HG03575 (cell line): ENCODE data around the gene CLSTN1.

Experiments
- ATAC-seq: cut with Tn5 transposase; IDR thresholded peaks from one replicate; pipeline ENCODE4 v1.9.1; 2021; ENCODE audit not compliant: unreplicated experiment, insufficient number of reproducible peaks, low FRiP score; ENCODE audit errors: extremely low read depth

CLSTN1 gene

DNA sequence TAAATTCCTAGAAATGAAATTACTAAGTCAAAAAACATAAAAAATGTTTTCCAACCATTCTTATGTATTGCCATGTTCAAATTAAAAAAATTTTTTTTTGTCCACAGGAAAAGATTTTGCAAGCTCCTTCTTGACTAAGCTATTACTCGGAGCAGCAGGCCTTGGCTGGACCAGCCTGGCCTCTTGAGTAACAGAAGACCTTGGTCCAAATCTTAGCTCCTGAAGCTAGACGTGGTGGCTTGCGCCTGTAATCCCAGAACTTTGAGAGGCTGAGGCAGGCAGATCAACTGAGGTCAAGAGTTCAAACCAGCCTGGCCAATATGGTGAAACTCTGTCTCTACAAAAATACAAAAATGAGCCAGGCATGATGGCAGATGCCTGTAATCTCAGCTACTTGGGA is 77.6 kb downstream of the CLSTN1 start:
- ATAC-seq: no peak

DNA sequence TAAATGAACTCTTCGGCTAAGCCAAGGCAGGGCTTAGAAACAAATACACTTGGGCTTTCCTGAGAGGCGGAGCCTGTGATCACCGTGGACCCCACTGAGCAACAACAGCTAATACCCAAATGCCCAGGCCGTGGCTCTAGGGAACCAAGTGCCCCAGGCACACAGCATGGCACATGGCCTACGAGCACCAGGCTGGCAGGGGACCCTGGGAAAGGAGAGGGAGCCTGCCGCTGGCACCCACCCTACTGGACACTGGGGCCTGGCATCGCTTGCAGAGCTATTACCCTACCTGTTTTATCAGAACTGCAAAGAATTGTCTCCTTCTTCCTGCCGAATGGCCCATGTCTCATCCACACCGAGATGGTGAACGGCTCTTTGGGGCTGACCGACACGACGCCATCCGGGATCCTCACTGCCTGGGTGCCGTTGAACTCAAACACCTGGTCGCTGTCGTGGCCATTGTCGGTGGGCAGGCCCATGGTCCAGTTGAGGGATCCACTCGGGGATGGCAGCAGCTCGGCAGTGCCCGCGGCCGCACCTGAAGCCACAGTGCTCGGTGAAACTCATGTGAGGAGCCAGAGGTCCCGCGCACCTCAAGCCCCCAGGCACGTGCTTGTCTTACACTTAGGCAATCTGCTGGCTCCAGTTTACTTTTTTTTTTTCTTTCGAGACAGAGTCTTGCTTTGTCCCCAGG is 79.5 kb downstream of the CLSTN1 start:
- no peak for ATAC-seq

- ATAC-seq: no peak
Observed at GRCh38 chr1:9737671-9738070, 86.1 kb downstream of the CLSTN1 start.

DNA sequence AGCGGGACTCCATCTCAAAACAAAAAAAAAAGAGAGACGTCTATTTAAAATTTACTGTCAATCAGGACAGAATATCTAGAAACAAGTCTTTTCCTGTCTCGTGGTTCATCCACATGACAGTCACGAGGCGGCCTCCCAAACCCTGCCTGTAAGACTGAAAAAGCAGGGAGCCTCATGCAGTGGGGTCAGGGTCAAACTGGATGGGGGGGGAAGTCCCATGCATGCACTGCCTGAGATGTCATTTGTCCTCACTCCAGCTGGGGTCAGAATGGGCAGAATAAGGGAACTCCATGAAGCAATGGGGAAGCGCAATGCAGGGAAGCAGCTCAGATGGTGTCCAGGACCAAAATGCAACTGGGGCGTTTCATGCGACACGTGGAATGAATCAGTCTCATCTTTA is 86.7 kb downstream of the CLSTN1 start:
- no peak for ATAC-seq

- no peak for ATAC-seq
Observed at GRCh38 chr1:9736241-9736640, 87.5 kb downstream of the CLSTN1 start.

DNA sequence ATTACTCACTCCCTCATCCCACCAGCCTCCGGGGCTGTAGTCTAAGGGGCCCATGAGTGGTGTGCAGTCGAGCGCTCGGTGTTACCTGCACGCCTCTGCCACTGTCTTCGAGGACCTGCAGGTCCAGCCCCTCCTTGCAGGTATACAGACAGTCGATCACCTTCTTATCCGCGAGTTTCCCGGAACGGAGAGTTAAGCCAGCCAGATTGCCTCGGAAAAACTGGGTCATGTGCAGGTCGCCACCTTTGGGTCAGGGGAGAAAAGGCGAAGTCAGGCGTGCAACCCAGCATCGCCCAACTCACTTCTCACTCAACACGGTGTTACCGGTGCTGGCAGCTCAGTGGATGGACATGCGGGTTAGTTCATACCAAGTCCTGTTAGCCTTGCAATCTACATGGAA is 88.0 kb downstream of the CLSTN1 start:
- no peak for ATAC-seq

- ATAC-seq: no peak
Observed at GRCh38 chr1:9733160-9733789, 90.5 kb downstream of the CLSTN1 start.

DNA sequence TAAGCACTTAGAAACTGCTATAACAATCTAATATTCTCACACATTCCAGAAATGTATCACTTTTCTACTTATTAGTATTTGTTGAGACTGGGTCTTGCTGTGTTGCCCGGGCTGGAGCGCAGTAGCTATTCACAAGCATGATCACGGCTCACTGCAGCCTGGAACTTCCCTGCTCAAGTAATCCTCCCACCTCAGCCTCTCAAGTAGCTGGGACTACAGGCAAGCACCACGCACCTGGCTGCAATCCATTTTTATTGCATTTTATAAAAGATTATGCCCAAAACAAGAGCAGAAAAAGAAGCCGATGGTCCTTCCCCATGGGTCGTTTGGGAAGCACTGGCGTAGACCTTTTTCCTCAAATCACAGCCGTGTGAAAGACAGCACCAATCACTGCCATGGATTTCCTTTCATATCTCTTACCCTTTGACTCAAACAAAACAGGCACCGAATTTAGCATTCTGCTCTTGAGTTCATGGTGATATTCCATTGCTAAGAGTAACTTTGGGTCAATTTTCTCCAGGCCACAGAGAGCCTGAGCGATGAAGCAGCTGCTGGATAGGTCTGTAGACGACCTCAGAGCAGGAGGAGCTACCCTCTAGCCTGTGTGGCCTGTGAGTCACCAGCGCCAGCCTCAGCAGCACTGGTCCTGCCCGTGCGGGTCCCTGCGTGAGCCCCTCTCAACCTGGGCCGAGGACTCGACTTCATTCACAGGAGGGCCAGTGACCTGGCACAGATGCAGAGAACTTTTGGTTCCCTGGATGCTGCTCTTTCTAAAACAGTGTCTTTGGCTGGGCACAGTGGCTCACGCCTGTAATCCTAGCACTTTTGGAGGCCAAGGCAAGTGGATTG is 91.4 kb downstream of the CLSTN1 start:
- no peak for ATAC-seq

GRCh38 chr1:9731561-9731960 is 92.2 kb downstream of the CLSTN1 start:
- ATAC-seq: no peak

DNA sequence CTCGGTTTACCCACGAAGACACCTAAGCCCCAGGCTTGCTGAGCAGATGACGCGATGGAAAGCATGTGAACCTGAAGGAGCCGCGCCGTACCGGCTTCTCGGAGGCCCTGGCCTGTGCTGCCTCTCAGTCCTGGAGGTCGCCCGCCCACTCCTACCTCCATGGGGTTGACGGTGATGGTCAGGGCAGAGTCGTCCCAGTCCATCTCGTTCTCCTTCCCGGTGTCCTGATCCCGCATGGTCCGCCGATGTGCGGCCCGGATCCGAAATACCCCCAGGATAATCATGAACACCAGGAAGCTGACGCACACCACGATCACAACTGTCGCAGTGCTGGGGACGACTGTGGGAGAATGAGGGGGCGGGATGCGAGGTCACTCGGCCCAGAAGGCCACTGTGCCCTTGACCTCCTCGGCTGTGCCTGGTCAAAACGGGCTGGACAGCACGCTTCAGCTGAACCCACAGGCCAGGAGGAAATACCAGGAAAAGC is 92.7 kb downstream of the CLSTN1 start:
- ATAC-seq: no peak

DNA sequence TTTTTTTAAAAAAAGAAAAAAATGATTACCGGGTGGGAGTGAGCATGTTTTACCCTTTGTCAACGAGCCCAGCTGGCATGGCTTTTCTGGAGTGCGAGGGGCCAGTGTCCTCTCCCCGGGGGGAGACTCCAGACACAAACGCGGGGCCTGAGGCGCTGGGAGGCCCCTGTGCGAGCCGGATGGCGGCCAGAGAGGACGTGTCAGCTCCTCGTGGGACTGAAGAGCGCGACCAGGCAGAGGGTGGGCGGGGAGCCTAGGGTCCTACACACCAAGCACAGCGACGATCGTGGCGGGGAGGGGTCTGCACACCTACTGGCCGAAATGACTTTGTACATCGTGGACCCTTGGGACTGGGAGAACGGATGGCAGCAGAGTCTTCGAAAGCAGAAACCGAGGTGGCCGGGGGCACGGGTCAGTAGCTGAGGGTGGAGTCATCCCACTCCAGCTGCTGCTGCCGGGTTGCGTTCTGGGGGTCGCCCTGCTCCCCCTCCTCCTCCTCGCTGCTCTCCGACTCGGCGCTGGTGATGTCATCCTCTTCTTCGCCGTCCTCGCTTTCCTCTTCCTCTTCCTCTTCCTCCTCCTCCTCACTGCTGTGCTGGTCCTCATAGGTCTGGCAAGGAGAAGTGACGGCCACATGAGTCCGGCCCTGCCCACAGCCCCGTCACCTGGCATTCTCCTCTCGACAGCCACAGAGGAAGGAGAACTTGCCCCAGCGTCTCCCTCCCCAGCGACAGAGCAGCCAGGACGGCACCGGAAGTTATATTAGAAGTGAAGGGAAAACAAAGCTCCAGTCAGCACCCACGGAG is 93.5 kb downstream of the CLSTN1 start:
- no peak for ATAC-seq

DNA sequence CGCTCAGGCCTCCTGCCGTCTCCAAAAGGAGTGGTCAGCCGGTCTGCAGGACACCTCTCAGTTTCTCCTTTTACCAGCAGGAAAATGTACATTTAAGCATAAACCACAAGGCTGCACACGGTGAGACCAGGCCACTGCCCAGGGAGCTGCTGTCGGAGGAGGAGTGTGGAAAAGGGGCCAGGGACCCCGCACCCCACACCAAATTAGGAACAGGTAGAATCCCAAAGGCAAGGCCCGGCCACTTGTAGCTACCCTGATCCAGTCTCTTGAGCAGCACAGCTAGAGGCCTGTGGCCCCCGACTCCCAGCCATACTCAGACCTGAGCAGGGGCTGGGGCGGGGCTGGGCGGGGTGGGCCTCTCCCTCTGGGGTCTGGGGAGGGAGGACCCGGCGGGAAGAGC is 94.2 kb downstream of the CLSTN1 start:
- ATAC-seq: no peak

DNA sequence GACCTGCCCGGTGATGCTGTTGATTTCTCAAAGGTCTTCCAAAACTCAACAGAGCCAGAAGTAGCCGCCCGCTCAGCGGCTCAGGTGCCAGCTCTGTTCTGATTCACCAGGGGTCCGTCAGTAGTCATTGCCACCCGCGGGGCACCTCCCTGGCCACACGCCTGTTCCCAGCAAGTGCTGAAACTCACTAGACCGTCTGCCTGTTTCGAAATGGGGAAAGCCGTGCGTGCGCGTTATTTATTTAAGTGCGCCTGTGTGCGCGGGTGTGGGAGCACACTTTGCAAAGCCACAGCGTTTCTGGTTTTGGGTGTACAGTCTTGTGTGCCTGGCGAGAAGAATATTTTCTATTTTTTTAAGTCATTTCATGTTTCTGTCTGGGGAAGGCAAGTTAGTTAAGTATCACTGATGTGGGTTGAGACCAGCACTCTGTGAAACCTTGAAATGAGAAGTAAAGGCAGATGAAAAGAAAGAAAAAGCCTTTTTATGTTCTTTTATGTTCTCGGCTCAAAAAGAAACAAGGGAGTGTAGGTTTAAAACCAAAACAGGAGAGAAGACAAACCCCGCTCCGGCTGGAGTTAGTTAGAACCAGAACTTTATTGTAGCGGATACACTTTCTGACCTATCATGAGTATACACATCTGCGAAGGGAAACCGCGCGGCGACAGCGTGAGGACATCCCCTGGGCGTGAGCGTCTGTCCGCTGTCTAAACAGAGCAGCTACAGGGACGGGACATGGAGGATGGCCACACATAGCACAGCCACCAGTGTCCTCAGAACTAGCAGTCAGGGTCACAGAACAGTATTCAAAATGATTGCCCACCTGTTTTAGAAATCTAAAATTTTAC is 95.1 kb downstream of the CLSTN1 start:
- ATAC-seq: no peak

- no peak for ATAC-seq
Observed at GRCh38 chr1:9726905-9727595, 96.7 kb downstream of the CLSTN1 start.

- no peak for ATAC-seq
Observed at GRCh38 chr1:9726406-9726805, 97.4 kb downstream of the CLSTN1 start.

GRCh38 chr1:9724706-9725476 is 98.9 kb downstream of the CLSTN1 start:
- no peak for ATAC-seq

DNA sequence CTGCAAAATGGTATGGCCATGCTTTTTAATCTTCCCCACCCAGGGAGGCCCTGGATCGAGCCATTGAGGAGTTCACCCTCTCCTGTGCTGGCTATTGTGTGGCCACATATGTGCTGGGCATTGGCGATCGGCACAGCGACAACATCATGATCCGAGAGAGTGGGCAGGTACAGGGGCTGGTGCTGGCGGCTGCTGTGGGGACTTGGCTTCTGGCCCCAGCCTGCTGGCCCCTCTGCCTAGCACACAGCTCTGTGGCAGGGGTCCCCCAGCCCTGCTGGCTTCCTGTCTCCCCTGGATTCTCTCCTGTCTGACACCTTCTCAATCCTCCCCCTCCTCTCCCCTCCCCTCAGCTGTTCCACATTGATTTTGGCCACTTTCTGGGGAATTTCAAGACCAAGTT is 99.8 kb downstream of the CLSTN1 start:
- no peak for ATAC-seq
